Esophagus squamous epithelium (tissue), 4 donors: ENCODE measurements around the gene OR51B4.

Source experiments
- POLR2A ChIP-seq, 4 donors: fragments of 450-650 bp; IDR thresholded peaks; one replicate each; pipeline ENCODE4 v1.6.1; 2017; ENCODE audit warnings: antibody characterized with exemption in 4 of 4, mild to moderate bottlenecking in 4 of 4, moderate library complexity in 3 of 4
- TF ChIP-seq, protein P1 (sequence below), 6 experiments: fragments of 450-650 bp in 4 of 6; fragments of 200-600 bp in 2 of 6; sonication (generic) in 2 of 6; IDR thresholded peaks; one replicate each; pipeline ENCODE4 v1.5.1; 2016 to 2019; ENCODE audit warnings: antibody characterized with exemption in 6 of 6, mild to moderate bottlenecking in 4 of 6, moderate library complexity in 4 of 6

DNA sequence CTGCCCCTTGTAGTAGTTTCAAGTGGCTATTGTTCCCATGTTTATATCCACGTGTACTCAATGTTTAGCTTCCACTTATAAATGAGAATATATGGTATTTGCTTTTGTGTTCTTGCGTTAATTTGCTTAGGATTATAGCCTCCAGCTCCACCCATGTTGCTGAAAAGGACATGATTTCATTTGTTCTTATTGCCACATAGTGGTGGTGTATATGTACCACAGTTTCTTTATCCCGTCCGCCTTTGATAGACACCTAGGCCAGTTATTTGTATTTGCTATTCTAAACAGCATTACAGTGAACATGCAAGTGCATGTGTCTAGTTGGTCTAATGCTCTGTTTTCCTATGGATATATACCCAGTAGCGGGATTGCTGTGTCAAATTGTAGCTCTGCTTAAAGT lies 15.5 kb upstream of the OR51B4 start:
- TF ChIP-seq, protein P1, sequence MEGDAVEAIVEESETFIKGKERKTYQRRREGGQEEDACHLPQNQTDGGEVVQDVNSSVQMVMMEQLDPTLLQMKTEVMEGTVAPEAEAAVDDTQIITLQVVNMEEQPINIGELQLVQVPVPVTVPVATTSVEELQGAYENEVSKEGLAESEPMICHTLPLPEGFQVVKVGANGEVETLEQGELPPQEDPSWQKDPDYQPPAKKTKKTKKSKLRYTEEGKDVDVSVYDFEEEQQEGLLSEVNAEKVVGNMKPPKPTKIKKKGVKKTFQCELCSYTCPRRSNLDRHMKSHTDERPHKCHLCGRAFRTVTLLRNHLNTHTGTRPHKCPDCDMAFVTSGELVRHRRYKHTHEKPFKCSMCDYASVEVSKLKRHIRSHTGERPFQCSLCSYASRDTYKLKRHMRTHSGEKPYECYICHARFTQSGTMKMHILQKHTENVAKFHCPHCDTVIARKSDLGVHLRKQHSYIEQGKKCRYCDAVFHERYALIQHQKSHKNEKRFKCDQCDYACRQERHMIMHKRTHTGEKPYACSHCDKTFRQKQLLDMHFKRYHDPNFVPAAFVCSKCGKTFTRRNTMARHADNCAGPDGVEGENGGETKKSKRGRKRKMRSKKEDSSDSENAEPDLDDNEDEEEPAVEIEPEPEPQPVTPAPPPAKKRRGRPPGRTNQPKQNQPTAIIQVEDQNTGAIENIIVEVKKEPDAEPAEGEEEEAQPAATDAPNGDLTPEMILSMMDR (IDR thresholded peaks at IDR 0.05): no peak
- no peak for TF ChIP-seq POLR2A (IDR thresholded peaks at IDR 0.05)
